Body of pancreas (tissue), 4 donors: ENCODE data around the gene PLEKHA6.

Source experiments
- POLR2A ChIP-seq, 3 donors: fragments of 450-650 bp; IDR thresholded peaks; one replicate each; pipeline ENCODE4 v1.6.1; 2016; ENCODE audit warnings: antibody characterized with exemption in 3 of 3, mild to moderate bottlenecking in 2 of 3
- TF ChIP-seq, protein P1 (sequence below), 7 experiments: fragments of 450-650 bp in 4 of 7; fragments of 200-600 bp in 3 of 7; sonication (generic) in 3 of 7; IDR thresholded peaks; one replicate each; pipeline ENCODE4 v1.5.1; 2016 to 2019; ENCODE audit warnings: antibody characterized with exemption in 7 of 7

DNA sequence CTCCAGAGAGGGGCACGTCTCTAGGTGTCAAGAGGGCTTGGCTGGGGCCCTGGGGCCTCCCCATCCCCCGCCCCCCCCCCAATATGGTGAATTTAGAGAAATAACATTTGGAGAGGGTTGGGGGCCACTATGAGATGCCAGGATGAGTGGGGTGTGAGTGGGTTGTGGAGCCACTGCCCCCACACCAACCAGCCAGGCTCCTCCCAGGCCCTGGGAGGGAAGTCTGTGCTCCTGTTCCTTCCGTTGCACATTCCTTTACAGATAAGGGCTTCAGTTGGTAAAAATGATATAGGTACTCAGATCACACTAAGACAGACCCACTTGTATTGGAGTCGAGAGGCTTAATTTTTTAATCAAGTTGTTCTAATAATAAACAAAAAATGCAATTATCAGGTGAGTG, 585 bp upstream of the PLEKHA6 start:
- TF ChIP-seq, protein P1, sequence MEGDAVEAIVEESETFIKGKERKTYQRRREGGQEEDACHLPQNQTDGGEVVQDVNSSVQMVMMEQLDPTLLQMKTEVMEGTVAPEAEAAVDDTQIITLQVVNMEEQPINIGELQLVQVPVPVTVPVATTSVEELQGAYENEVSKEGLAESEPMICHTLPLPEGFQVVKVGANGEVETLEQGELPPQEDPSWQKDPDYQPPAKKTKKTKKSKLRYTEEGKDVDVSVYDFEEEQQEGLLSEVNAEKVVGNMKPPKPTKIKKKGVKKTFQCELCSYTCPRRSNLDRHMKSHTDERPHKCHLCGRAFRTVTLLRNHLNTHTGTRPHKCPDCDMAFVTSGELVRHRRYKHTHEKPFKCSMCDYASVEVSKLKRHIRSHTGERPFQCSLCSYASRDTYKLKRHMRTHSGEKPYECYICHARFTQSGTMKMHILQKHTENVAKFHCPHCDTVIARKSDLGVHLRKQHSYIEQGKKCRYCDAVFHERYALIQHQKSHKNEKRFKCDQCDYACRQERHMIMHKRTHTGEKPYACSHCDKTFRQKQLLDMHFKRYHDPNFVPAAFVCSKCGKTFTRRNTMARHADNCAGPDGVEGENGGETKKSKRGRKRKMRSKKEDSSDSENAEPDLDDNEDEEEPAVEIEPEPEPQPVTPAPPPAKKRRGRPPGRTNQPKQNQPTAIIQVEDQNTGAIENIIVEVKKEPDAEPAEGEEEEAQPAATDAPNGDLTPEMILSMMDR (IDR thresholded peaks at IDR 0.05) = no peak
- no peak for TF ChIP-seq POLR2A (IDR thresholded peaks at IDR 0.05)
